HCT116 (cell line): ENCODE results near the gene STOX2. TPM values are rescaled to one million over a fixed set of nuclear protein-coding genes. Genes with fewer than 3 reads are reported as not detected.

ENCODE experiments used
- ATAC-seq: fragments of 200-7000 bp; cut with Tn5 transposase; 2 replicates; pipeline ENCODE4 v1.9.1; 2020; ENCODE audit warnings: mild to moderate bottlenecking, moderate library complexity
- BruUV-seq: library from RNA; stranded (reverse); fragments of 400-500 nt; replicated peaks from 2 replicates; lab custom pipeline; 2021; lab: Mats Ljungman, UMichigan
- CTCF ChIA-PET: fragments of 300-600 bp; sonication (Branson Sonifier 250); formaldehyde crosslinking; loops from one replicate; lab custom pipeline; 2021; ENCODE audit warnings: antibody characterized with exemption; lab: Charles Lee
- POLR2A ChIA-PET: fragments of 300-600, 350-600 bp; sonication (Branson Sonifier 250); formaldehyde crosslinking; loops from one replicate; lab custom pipeline; 2021; ENCODE audit warnings: antibody characterized with exemption; lab: Charles Lee
- RAD21 ChIA-PET, 2 experiments: fragments of 300-600 bp; sonication (Branson Sonifier 250); formaldehyde crosslinking; loops; one replicate each; lab custom pipeline; 2023; ENCODE audit warnings: low total read pairs in 2 of 2; ENCODE audit not compliant: uncharacterized antibody in 2 of 2, unreplicated experiment in 2 of 2, low non-redundant PET in 1 of 2; lab: Charles Lee
- DNase-seq: peaks from one replicate; pipeline ENCODE4 v3.0.0-alpha.2; 2010; ENCODE audit warnings: low read depth, low spot score
- H2AFZ ChIP-seq: fragments of 200-600 bp; shearing (Covaris generic), sonication (generic); 2 replicates; pipeline ENCODE4 v1.6.1; 2017; ENCODE audit warnings: low read depth, mixed run types, mixed read lengths, antibody characterized with exemption, low read length; ENCODE audit not compliant: poor library complexity, severe bottlenecking
- H3K27ac ChIP-seq: 2 replicates; pipeline ENCODE4 v1.5.1; 2012; ENCODE audit warnings: low read depth, low read length
- H3K27me3 ChIP-seq: fragments of 200-600 bp; sonication (generic); 2 replicates; pipeline ENCODE4 v1.6.1; 2016; ENCODE audit warnings: mixed run types, low read length, mixed read lengths; ENCODE audit not compliant: insufficient read depth
- H3K36me3 ChIP-seq, 2 experiments: fragments of 200-500 bp in 1 of 2; fragments of 200-600 bp in 1 of 2; sonication (Bioruptor generic) in 1 of 2; sonication (generic) in 1 of 2; 2 replicates each; pipeline versions ENCODE4 v1.5.1 to v1.6.1; 2014 to 2016; ENCODE audit warnings: low read length in 2 of 2, inconsistent platforms in 1 of 2, mixed read lengths in 1 of 2, mixed run types in 1 of 2; ENCODE audit not compliant: insufficient read depth in 2 of 2, control insufficient read depth in 1 of 2
- H3K4me1 ChIP-seq, 2 experiments: fragments of 200-600 bp in 1 of 2; sonication (generic) in 1 of 2; 2 replicates each; pipeline versions ENCODE4 v1.5.1 to v1.6.1; 2012 to 2017; ENCODE audit warnings: low read length in 2 of 2, inconsistent platforms in 1 of 2, mild to moderate bottlenecking in 1 of 2, mixed read lengths in 1 of 2, mixed run types in 1 of 2, moderate library complexity in 1 of 2; ENCODE audit not compliant: insufficient read depth in 2 of 2, control insufficient read depth in 1 of 2
- H3K4me2 ChIP-seq: fragments of 200-600 bp; sonication (generic); 2 replicates; pipeline ENCODE4 v1.6.1; 2017; ENCODE audit warnings: mixed run types, low read length, mixed read lengths
- H3K4me3 ChIP-seq, 2 experiments: fragments of 200-600 bp in 1 of 2; sonication (generic) in 1 of 2; replicated peaks in 1 of 2; 2 replicates each; pipeline ENCODE4 v1.5.1; 2011 to 2016; ENCODE audit warnings: low read length in 2 of 2, control low read depth in 1 of 2, low read depth in 1 of 2, mild to moderate bottlenecking in 1 of 2, mixed read lengths in 1 of 2, mixed run types in 1 of 2
- H3K79me2 ChIP-seq: fragments of 200-600 bp; sonication (generic); 2 replicates; pipeline ENCODE4 v1.6.1; 2017; ENCODE audit warnings: mild to moderate bottlenecking, mixed run types, low read length, moderate library complexity, mixed read lengths; ENCODE audit not compliant: insufficient read depth
- H3K9ac ChIP-seq: fragments of 200-600 bp; sonication (generic); 2 replicates; pipeline ENCODE4 v1.6.1; 2016; ENCODE audit warnings: low read length, mixed read lengths
- H3K9me2 ChIP-seq: fragments of 200-600 bp; sonication (generic), shearing (Covaris generic); 2 replicates; pipeline ENCODE4 v1.6.1; 2017; ENCODE audit warnings: mixed run types, mild to moderate bottlenecking, moderate library complexity; ENCODE audit not compliant: insufficient read depth
- H3K9me3 ChIP-seq, 2 experiments: fragments of 200-500 bp in 1 of 2; fragments of 200-600 bp in 1 of 2; sonication (Bioruptor generic) in 1 of 2; sonication (generic) in 1 of 2; 2 replicates each; pipeline ENCODE4 v1.6.1; 2014 to 2017; ENCODE audit warnings: low read length in 2 of 2, mixed read lengths in 2 of 2, inconsistent platforms in 1 of 2, low read depth in 1 of 2, mild to moderate bottlenecking in 1 of 2, mixed run types in 1 of 2, moderate library complexity in 1 of 2; ENCODE audit not compliant: control insufficient read depth in 1 of 2, insufficient read depth in 1 of 2
- H4K20me1 ChIP-seq: fragments of 200-600 bp; sonication (generic), shearing (Covaris generic); 2 replicates; pipeline ENCODE4 v1.6.1; 2017; ENCODE audit warnings: mixed run types, mild to moderate bottlenecking, moderate library complexity; ENCODE audit not compliant: insufficient read depth
- CBX3 ChIP-seq: IDR thresholded peaks from 2 replicates; pipeline ENCODE4 v1.6.1; 2012; ENCODE audit warnings: low read depth
- EGR1 ChIP-seq: IDR thresholded peaks from 2 replicates; pipeline ENCODE4 v1.6.1; 2012; ENCODE audit warnings: low read depth
- ELF1 ChIP-seq: IDR thresholded peaks from 2 replicates; pipeline ENCODE4 v1.6.1; 2012; ENCODE audit warnings: low read depth, borderline replicate concordance
- EZH2phosphoT487 ChIP-seq: fragments of 200-600 bp; IDR thresholded peaks from 2 replicates; pipeline ENCODE4 v1.6.1; 2018; ENCODE audit warnings: antibody characterized with exemption, borderline replicate concordance
- FOSL1 ChIP-seq: IDR thresholded peaks from 2 replicates; pipeline ENCODE4 v1.6.1; 2012; ENCODE audit warnings: low read depth
- POLR2AphosphoS5 ChIP-seq: IDR thresholded peaks from 2 replicates; pipeline ENCODE4 v1.6.1; 2011; ENCODE audit warnings: mild to moderate bottlenecking, low read depth, low read length, moderate library complexity
- RAD21 ChIP-seq: IDR thresholded peaks from 2 replicates; pipeline ENCODE4 v1.6.1; 2012; ENCODE audit warnings: low read depth, mild to moderate bottlenecking
- SIN3A ChIP-seq: IDR thresholded peaks from 2 replicates; pipeline ENCODE4 v1.6.1; 2012; ENCODE audit warnings: low read depth
- SRF ChIP-seq: IDR thresholded peaks from 2 replicates; pipeline ENCODE4 v1.6.1; 2012; ENCODE audit warnings: low read depth
- ZNF274 ChIP-seq: fragments of 200-500 bp; sonication (Bioruptor generic); IDR thresholded peaks from 2 replicates; pipeline ENCODE4 v1.6.1; 2014; ENCODE audit warnings: mild to moderate bottlenecking, low read depth, low read length, inconsistent platforms
- intact Hi-C: fragments of 100-400 bp; cut with micrococcal nuclease; formaldehyde crosslinking; loops from 2 replicates; pipeline ENCODE4 v1.10.0; 2022
- total RNA-seq: library from RNA; stranded (reverse); gene quantifications from one replicate; pipeline ENCODE4 v1.2.1, GENCODE V29; 2021; ENCODE audit not compliant: unreplicated experiment
- TF ChIP-seq, protein P1 (sequence below), 3 experiments: fragments of 200-600 bp in 1 of 3; sonication (generic) in 1 of 3; IDR thresholded peaks in 2 of 3; conservative IDR thresholded peaks in 1 of 3; 2 replicates each; pipeline ENCODE4 v1.5.1; 2012 to 2017; ENCODE audit warnings: low read depth in 2 of 3, low read length in 2 of 3, antibody characterized with exemption in 1 of 3, borderline replicate concordance in 1 of 3, control low read depth in 1 of 3, mild to moderate bottlenecking in 1 of 3, mixed read lengths in 1 of 3, mixed run types in 1 of 3, moderate library complexity in 1 of 3; ENCODE audit not compliant: insufficient read depth in 1 of 3
- TF ChIP-seq, protein P2 (sequence below): IDR thresholded peaks from 2 replicates; pipeline ENCODE4 v1.6.1; 2012
- TF ChIP-seq, protein P3 (sequence below): IDR thresholded peaks from 2 replicates; pipeline ENCODE4 v1.6.1; 2011; ENCODE audit warnings: mild to moderate bottlenecking, low read length, moderate library complexity; ENCODE audit not compliant: insufficient replicate concordance; ENCODE audit errors: extremely low read depth

STOX2 gene
- total RNA-seq, 1 experiment from 2014 or later: 6.3 TPM

DNA sequence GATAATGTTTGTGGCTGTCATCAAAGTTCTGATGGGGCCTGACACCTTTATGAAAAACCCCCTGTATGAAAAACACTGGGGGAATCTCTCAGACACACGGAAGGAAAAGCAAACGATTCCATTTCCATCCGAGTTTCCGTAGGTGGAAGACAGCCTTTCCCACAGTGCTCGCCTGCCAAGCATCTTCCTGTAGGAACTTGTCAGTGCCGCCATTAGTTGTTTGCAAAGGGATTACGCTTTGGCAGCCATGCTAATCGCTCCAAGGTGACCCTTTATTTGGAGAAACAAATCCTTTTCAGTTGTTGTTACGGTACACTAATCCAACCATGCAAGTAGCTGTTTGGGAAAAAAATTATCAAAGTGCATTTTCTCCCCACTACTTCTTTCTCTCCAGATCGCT, 44.4 kb upstream of the STOX2 start:
- ChIA-PET CTCF (no interaction called here), RAD21 (no interaction called here), POLR2A (no interaction called here)
- Histone ChIP-seq H4K20me1 (no peaks in the 10 kb centered on the region), H3K36me3 (no peaks in the 10 kb centered on the region), H3K27ac (no peak overlapping the region), H3K4me1 (no peaks in the 10 kb centered on the region), H3K9me2 (no peaks in the 10 kb centered on the region), H3K27me3 (no peaks in the 10 kb centered on the region), H3K9ac (no peak overlapping the region), H3K79me2 (no peaks in the 10 kb centered on the region), H3K4me3 (no peak overlapping the region), H3K4me2 (no peak overlapping the region), H2AFZ (no peak overlapping the region), H3K9me3 (no peaks in the 10 kb centered on the region)
- BruUV-seq: no TSS peak
- no peak for DNase-seq
- TF ChIP-seq, protein P1, sequence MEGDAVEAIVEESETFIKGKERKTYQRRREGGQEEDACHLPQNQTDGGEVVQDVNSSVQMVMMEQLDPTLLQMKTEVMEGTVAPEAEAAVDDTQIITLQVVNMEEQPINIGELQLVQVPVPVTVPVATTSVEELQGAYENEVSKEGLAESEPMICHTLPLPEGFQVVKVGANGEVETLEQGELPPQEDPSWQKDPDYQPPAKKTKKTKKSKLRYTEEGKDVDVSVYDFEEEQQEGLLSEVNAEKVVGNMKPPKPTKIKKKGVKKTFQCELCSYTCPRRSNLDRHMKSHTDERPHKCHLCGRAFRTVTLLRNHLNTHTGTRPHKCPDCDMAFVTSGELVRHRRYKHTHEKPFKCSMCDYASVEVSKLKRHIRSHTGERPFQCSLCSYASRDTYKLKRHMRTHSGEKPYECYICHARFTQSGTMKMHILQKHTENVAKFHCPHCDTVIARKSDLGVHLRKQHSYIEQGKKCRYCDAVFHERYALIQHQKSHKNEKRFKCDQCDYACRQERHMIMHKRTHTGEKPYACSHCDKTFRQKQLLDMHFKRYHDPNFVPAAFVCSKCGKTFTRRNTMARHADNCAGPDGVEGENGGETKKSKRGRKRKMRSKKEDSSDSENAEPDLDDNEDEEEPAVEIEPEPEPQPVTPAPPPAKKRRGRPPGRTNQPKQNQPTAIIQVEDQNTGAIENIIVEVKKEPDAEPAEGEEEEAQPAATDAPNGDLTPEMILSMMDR (IDR thresholded peaks at IDR 0.05 in 2 of 3, conservative IDR thresholded peaks at IDR 0.05 in 1 of 3; ENCODE audit: borderline replicate concordance in 1 of 3, insufficient read depth in 1 of 3, low read depth in 2 of 3, low read length in 2 of 3): no peak
- TF ChIP-seq POLR2AphosphoS5: no peak
- no peak for TF ChIP-seq FOSL1
- no peak for ATAC-seq
- intact Hi-C loops: no loop called here

DNA sequence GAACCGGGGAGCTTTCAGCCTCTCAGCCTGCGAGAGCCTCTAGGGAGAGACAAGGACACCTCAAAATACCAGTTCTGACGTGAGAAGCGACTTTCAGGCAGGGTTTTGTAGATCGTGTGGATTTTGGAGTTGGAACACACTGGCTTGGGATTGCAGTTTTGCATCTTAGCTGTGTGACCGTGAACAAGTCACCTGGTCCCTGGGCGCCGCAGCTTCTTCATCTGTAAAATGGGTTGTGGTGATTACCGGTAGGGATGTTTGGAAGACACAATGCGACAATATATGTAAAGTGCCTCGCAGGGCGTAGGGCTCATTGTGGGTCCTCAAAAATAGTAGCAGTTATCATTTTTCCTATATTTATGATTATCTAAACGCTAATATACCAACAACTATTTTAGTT, 43.7 kb upstream of the STOX2 start:
- Histone ChIP-seq H3K27me3 (no peaks in the 10 kb centered on the region), H3K9me3 (no peaks in the 10 kb centered on the region), H3K79me2 (no peaks in the 10 kb centered on the region), H3K4me2 (no peak overlapping the region), H3K9ac (no peak overlapping the region), H2AFZ (no peak overlapping the region), H3K4me1 (no peaks in the 10 kb centered on the region), H3K4me3 (no peak overlapping the region), H3K36me3 (no peaks in the 10 kb centered on the region), H4K20me1 (no peaks in the 10 kb centered on the region), H3K27ac (no peak overlapping the region), H3K9me2 (no peaks in the 10 kb centered on the region)
- RAD21 ChIA-PET: no interaction called here
- no TSS peak for BruUV-seq
- TF ChIP-seq, protein P2, sequence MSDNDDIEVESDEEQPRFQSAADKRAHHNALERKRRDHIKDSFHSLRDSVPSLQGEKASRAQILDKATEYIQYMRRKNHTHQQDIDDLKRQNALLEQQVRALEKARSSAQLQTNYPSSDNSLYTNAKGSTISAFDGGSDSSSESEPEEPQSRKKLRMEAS: no peak
- TF ChIP-seq SIN3A (no peak), FOSL1 (no peak), ZNF274 (no peak), ELF1 (no peak), RAD21 (no peak), EZH2phosphoT487 (no peak), POLR2AphosphoS5 (no peak), SRF (no peak), CBX3 (no peak), EGR1 (no peak)
- TF ChIP-seq, protein P3, sequence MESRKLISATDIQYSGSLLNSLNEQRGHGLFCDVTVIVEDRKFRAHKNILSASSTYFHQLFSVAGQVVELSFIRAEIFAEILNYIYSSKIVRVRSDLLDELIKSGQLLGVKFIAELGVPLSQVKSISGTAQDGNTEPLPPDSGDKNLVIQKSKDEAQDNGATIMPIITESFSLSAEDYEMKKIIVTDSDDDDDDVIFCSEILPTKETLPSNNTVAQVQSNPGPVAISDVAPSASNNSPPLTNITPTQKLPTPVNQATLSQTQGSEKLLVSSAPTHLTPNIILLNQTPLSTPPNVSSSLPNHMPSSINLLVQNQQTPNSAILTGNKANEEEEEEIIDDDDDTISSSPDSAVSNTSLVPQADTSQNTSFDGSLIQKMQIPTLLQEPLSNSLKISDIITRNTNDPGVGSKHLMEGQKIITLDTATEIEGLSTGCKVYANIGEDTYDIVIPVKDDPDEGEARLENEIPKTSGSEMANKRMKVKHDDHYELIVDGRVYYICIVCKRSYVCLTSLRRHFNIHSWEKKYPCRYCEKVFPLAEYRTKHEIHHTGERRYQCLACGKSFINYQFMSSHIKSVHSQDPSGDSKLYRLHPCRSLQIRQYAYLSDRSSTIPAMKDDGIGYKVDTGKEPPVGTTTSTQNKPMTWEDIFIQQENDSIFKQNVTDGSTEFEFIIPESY: no peak
- POLR2A ChIA-PET: no interaction called here
- intact Hi-C loops: no loop called here
- CTCF ChIA-PET: no interaction called here
- no peak for DNase-seq
- no peak for ATAC-seq
